NCI-H446 (cell line): Measurements from ENCODE around the gene SIX4.

Experiments used
- DNase-seq, 2 experiments: peaks; one replicate each; lab custom pipeline; 2025; lab: John Stamatoyannopoulos, UW

Gene SIX4

DNA sequence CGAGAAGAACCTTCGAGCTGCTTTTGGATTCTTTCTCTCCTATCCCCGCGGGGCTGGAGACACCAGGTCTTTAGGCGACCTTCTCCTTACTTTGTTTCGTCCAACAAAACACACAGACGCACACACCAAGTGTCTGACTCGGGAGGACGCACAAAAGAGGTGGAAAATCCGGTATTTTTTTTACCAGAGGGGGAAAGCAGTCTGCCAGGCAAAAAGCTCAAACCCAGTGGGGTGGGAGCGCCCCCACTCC, 2.1 kb downstream of the SIX4 start:
- no peak for DNase-seq

DNA sequence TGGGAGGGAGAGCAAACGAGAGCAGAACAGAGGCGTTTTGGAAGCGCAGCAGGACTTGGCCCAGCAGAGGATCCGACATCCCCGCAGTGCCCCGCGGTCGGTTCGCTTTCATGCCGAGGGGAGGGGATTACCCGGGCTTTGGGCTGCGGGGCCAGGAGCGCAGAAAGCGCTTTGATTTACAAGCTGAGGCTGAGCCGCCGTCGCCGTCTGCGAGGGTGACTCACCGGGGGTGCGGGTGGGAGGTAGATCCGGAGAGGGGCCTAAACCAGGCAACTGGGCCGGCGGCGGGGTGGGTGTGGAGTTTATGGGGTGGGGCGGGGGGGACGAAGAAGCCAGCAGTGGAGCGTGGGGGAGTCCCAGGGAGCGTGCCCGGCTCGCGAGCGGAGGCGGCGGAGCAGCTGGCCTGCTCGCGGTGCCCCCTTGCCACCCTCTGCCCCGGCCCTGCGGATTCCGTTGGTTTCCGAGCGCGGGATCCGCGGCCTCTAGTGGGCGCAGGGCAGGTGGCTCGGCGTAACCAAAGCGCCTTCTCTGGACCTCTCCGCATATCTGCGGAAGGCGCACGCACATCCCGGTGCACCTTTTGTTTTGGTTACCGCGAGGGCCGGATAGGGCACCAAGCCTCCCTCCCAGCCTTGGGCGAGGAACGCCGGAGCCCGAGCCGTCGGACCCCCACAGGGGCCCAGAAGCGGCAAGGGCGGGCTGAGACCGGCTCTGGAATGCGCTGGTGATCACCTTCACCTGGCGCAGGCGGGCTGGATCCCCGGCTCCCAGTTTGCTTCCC, 2.6 kb downstream of the SIX4 start:
- no peak for DNase-seq

GRCh38 chr14:60720962-60721325, 3.2 kb downstream of the SIX4 start:
- no peak for DNase-seq

DNA sequence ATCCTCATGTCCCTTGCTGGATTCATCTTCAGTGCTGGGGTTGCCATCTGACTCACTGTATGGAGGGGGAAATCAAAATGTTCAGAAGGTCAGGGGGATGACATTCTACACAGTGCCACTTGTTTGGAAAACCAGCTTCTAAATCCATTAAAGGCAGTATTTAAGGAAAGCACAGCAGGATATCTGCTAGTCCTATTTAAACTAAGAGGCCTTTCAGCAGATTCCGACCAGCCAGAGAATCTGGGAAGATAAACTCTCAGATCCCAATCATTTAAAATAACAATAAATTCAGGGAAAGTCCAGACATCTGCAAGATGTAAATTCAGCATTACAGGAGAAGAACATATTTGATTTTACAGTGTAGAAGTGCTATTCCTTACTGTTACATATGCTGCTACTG, 3.8 kb downstream of the SIX4 start:
- no peak for DNase-seq

- no peak for DNase-seq
Observed at GRCh38 chr14:60713513-60713912, 10.6 kb downstream of the SIX4 start.

GRCh38 chr14:60710494-60710893, 13.7 kb downstream of the SIX4 start:
- DNase-seq, result no peak

GRCh38 chr14:60707858-60708257, 16.3 kb downstream of the SIX4 start:
- no peak for DNase-seq

GRCh38 chr14:60705100-60705499, 19.1 kb downstream of the SIX4 start:
- no peak for DNase-seq

DNA sequence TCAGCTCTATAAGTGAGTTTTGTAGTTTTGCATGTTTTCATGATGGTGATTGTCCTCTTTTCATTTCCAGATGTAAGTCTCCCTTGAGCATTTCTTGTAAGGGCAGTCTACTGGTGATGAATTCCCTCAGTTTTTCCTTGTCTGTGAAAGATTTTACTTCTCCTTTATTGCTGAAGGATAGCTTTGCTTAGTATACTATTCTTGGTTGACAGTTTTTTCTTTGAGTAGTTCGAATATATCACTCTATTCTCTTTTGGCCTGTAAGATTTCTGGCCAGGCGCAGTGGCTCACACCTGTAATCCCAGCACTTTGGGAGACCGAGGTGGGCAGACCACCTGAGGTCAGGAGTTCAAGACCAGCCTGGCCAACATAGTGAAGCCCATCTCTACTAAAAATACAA, 23.6 kb downstream of the SIX4 start:
- no peak for DNase-seq

GRCh38 chr14:60695327-60695726, 28.8 kb downstream of the SIX4 start:
- DNase-seq, result no peak

GRCh38 chr14:60691383-60692113, 32.6 kb downstream of the SIX4 start:
- DNase-seq, result no peak

DNA sequence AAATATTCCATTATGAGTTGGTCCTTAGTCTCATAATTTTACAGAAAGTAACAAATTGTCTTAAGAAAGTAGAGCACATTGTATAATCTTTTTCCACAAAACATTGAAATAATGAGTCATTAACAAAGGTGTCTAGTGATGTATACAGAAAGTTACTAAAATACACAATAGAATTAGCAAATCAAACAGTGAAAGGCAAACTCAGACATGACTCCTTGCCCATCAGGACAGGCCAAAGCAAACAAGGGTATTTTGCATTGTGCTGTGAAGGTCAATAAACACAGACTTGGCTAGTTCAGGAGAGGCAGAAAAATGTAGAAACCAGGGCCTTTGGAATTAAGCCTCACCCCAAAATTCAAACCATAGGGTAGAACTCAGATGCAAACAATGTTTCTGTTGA, 37.3 kb downstream of the SIX4 start:
- DNase-seq, result no peak

DNA sequence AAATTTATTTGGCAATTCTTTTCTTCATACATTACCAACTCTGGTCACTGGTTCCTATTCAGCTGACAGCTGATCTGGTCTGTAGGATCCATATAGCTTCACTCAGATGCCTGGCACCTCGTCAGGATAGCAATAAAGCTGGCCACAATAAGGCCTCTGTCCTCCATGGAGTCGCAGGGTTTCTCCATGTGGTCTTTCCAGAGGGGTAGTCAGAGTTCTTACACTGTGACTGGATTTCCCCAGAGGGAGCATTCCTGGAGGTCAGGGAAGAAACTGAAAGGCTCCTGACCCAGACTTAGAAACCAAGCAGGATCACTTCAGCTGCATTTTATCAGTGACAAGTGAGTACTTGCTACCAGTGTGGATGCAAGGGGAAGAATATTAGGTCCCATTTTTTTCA, 39.9 kb downstream of the SIX4 start:
- DNase-seq, result no peak

- no peak for DNase-seq
Observed at GRCh38 chr14:60681271-60681670, 42.9 kb downstream of the SIX4 start.

- DNase-seq, result no peak
Observed at GRCh38 chr14:60680511-60680910, 43.6 kb downstream of the SIX4 start.

GRCh38 chr14:60679566-60680258, 44.4 kb downstream of the SIX4 start:
- no peak for DNase-seq

DNA sequence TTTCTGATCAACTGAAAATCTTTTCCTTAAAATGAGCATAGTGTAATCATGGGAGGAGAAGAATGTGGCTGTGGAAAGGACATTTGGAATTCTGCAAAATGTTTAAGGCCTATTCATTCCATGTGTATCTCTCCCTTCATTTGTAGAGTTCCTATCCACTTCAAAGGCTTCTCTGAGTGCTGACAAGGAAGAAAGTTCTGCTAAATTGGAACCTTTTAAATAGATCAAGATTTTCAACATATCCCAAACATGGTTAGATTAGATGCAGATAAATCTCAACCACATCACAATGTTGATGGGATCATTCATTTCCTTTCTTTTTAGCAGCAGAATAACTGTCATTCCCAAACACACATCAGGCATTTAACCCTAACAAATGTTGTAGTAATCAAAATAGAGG, 46.5 kb downstream of the SIX4 start:
- no peak for DNase-seq

GRCh38 chr14:60670989-60671388, 53.2 kb downstream of the SIX4 start:
- no peak for DNase-seq

- DNase-seq, result no peak
Observed at GRCh38 chr14:60668431-60669112, 55.6 kb downstream of the SIX4 start.

GRCh38 chr14:60665177-60665550, 59.0 kb downstream of the SIX4 start:
- no peak for DNase-seq

- no peak for DNase-seq
Observed at GRCh38 chr14:60662982-60663381, 61.2 kb downstream of the SIX4 start.

DNA sequence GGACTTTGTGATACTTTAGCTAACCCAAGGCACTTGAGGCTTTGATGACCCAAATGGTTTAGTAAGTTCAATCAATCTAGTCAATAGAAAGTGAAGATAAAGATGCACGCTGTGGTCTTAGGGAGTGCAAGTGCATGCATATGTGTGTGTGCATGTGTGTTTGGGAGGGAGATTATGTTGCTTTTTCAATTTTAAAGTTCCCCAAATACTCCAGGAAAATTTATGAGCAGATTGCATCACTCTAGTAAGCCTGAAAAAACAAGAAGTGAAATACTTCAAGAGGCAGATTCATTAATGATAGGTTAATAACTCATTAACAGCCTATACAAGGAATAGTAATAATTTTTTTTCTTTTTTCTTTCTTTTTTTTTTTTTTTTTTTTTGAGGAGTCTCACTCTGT, 62.4 kb downstream of the SIX4 start:
- DNase-seq, result no peak
